ENCODE measurements around the gene SYT1.

SYT1 gene

DNA sequence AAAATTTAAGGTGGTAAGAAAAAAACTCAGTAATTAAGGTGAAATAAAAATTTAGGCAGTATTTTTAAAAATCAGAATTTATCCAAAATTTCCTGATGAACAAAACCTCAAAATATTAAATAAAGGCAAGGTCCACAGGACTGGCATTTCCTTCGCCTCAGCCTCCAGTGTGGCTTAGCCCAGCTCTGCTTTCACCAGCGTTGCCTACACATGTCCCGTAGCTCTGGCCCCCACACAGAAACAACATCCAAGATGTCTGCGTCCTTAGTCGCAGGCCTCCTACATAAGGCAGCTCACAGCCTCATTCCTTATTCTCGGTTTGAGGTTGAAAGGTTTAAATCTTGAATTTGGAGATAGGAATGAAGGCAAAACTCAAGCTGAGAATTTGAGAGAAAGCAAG lies 274.3 kb downstream of the SYT1 start:
- TF ChIP-seq, protein P1, sequence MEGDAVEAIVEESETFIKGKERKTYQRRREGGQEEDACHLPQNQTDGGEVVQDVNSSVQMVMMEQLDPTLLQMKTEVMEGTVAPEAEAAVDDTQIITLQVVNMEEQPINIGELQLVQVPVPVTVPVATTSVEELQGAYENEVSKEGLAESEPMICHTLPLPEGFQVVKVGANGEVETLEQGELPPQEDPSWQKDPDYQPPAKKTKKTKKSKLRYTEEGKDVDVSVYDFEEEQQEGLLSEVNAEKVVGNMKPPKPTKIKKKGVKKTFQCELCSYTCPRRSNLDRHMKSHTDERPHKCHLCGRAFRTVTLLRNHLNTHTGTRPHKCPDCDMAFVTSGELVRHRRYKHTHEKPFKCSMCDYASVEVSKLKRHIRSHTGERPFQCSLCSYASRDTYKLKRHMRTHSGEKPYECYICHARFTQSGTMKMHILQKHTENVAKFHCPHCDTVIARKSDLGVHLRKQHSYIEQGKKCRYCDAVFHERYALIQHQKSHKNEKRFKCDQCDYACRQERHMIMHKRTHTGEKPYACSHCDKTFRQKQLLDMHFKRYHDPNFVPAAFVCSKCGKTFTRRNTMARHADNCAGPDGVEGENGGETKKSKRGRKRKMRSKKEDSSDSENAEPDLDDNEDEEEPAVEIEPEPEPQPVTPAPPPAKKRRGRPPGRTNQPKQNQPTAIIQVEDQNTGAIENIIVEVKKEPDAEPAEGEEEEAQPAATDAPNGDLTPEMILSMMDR (IDR thresholded peaks at IDR 0.05; ENCODE audit: control extremely low read depth, extremely low read depth, low read depth, missing control alignments): no peak
- CTCF ChIA-PET: no interaction called here
- no peak for DNase-seq (ENCODE audit: extremely low spot score)
- POLR2A ChIA-PET: no interaction called here

DNA sequence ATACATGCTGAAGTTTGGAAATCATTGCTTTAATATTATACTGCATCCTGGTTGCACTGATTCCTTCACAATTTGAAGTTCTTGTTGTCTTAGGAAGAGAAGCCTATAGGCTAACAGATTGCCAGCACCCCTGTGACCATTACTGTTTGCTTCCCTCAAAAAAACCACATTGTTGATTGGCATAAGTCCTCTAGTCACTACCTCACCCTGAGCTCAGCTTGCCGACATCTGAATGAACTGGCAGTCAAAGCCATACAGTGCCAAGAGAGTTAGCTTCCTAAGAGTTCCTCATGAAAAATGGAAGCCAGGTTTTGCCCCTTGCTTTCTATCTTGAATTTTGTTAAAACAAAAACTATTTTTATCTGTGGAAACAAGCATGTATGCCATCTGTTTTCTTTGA lies 276.1 kb downstream of the SYT1 start:
- CTCF ChIA-PET: interaction anchor here (1.2 kb wide), 1 partner anchor 13 kb away, joined by 5 read pairs; no protein-coding TSS in a partner anchor
- TF ChIP-seq, protein P1 (IDR thresholded peaks at IDR 0.05; ENCODE audit: control extremely low read depth, extremely low read depth, low read depth, missing control alignments): no peak
- no peak for DNase-seq (ENCODE audit: extremely low spot score)
- POLR2A ChIA-PET: no interaction called here

DNA sequence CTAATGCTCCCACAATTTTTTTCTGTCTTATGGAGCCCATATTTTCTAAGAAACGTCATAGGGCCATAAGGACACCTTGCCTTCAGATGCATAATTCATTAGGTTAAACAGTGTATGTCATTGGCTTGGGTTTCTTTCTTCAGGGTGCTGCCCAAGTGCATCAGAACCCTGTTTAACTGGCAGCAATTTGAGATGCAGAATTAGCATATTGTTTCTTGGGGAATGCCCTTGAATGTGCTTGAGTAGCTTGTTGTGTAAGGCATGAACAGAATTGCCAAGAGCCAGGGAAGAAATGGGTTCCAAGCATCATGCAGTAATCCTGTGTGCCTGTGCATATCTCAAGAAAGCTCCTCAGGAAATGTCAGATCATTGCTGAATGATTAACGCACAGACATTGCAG lies 277.2 kb downstream of the SYT1 start:
- ChIA-PET CTCF (interaction anchor here (0.8 to 1.4 kb wide), 3 partner anchors 13 to 48 kb away, joined by 3 to 5 read pairs (median 5); no protein-coding TSS in a partner anchor), POLR2A (no interaction called here)
- no peak for DNase-seq (ENCODE audit: extremely low spot score)
- TF ChIP-seq, protein P1 (IDR thresholded peaks at IDR 0.05; ENCODE audit: control extremely low read depth, extremely low read depth, low read depth, missing control alignments): no peak

DNA sequence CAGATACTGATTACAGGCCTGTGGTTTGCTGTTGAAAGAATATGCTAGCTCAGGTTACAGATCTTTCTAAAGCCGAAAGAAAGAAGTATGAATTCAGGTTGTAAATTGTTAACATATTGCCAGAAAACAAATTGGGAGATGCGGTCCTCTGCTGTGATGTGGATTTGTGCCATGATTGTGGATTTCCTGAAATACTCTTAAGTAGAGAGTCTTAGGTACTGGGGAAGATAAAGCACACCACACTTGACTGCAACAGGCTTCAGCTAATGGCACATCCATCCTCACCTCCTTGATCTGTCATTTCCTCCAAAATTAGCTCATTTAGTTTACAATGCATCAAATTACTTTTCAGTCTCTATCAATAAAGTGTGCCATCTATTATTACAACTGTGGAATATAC lies 279.2 kb downstream of the SYT1 start:
- TF ChIP-seq, protein P1 (IDR thresholded peaks at IDR 0.05; ENCODE audit: control extremely low read depth, extremely low read depth, low read depth, missing control alignments): no peak
- POLR2A ChIA-PET: no interaction called here
- no peak for DNase-seq (ENCODE audit: extremely low spot score)
- CTCF ChIA-PET: interaction anchor here (0.9 to 1.0 kb wide), 3 partner anchors 12 to 86 kb away, joined by 3 read pairs; no protein-coding TSS in a partner anchor

DNA sequence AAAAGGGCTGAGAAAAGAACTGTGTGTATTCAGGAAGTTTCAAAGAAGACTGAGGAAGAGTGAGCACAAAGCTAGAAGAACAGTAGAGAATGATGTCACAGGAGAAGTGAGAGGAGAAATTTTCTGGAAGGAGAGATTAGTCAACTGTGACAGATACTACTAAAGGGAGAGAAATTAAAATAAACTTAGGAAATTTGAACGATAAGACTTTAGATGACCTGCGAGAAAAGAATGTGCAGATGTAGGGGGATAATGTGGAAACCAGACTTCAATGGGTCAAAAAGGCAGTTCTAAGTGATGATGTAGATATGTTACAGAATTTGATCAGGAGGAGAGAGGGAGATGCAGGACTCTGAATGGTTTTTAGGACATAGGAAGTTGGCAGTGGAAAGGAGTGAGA lies 287.4 kb downstream of the SYT1 start:
- no peak for DNase-seq (ENCODE audit: extremely low spot score)
- ChIA-PET POLR2A (no interaction called here), CTCF (no interaction called here)
- TF ChIP-seq, protein P1 (IDR thresholded peaks at IDR 0.05; ENCODE audit: control extremely low read depth, extremely low read depth, low read depth, missing control alignments): no peak

DNA sequence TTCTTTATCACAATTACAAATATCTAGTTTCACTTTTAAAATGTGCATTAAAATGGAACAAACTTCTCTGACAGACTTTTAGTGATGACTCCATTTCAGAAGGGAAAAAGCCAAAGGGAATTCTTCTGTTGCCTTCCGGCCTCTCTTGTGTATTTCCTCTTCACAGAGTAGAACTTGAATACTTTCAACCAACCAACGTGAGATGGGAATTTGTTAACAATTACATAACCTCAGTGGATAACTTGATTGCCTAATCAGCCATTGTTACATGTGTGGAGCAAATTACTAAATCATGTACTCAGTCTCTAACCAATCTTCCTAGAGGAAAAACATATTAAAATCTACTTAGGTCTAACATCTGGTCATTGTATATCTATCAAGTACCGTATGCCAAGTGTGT lies 291.1 kb downstream of the SYT1 start:
- ChIA-PET CTCF (interaction anchor here (1.1 to 1.3 kb wide), 2 partner anchors 12 to 14 kb away, joined by 3 to 5 read pairs; no protein-coding TSS in a partner anchor), POLR2A (no interaction called here)
- TF ChIP-seq, protein P1 (IDR thresholded peaks at IDR 0.05; ENCODE audit: control extremely low read depth, extremely low read depth, low read depth, missing control alignments): no peak
- no peak for DNase-seq (ENCODE audit: extremely low spot score)
